ENCODE data around the gene PLCH1.

- TF ChIP-seq POLR2AphosphoS5 (IDR thresholded peaks at IDR 0.05; ENCODE audit: borderline replicate concordance, low read depth, low read length) (no peak), EZH2 (IDR thresholded peaks at IDR 0.05) (no peak), FOXP2 (optimal IDR thresholded peaks at IDR 0.05; ENCODE audit: control extremely low read depth, extremely low read length, insufficient read depth) (no peak)
Measured at GRCh38 chr3:155525324-155525833, 219.5 kb downstream of the PLCH1 start.
